Right lung (tissue), 5 donors: Measurements from ENCODE around the gene TREML2. TPM values are rescaled to one million over a fixed set of nuclear protein-coding genes. Genes with fewer than 3 reads are reported as not detected.

ENCODE experiments used
- DNase-seq, 2 donors: peaks; one replicate each; pipeline ENCODE4 v3.0.0-alpha.2; 2013
- polyA plus RNA-seq, 5 donors: library from polyadenylated mRNA; unstranded; fragments of 120-200 nt; gene quantifications; one replicate each; pipeline versions ENCODE4 v1.2.1 to v1.2.3, GENCODE V29; 2013; ENCODE audit warnings: inconsistent platforms in 1 of 5, low replicate concordance in 1 of 5; ENCODE audit not compliant: insufficient read length in 5 of 5, insufficient read depth in 1 of 5

Gene TREML2
- polyA plus RNA-seq, 5 donors = 0.17 to 0.47 (median 0.21) TPM

GRCh38 chr6:41153451-41153850, 47.5 kb downstream of the TREML2 start:
- no peak for DNase-seq

DNA sequence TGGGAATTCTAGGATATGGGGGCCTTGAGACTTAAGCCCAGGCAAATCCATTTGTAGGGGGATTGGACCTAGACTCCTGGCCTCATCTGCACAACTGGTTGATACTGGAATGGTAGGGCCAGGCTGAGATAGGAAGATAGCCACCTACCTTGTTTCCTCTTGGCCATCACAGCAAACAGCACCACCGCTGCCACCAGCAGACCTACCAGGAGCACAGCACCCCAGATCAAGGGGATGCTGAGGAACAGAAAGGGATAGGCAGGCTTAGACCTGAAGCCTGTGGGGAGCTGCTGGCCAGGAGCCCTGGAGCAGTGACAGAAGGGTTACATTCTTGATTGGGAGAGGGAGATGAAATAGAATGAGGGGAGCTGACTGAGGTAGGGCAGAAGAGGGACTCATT, 50.3 kb downstream of the TREML2 start:
- DNase-seq = no peak

DNA sequence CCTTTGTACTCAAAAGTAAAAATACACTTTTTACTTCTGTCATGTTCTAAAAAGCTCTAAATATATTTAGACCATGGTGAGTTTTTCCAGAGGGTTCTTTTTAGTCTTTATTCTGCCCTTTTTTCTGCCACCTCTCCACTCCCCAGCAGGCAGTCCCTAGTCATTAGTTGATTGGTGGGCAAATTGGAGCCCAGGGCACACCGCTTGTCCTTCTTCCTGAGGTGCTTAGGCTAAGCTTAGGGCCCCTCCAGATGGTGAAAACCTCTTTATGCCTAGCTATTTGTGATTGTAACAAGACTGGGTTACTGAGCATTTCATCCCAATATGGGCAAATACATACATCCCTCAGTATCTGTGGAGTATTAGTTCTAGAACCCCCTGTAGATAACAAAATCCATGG, 53.0 kb downstream of the TREML2 start:
- no peak for DNase-seq

Other genes starting within 250 kb of the TREML2 start
- gene UNC5CL, start 161.9 kb downstream of the TREML2 start, polyA plus RNA-seq = 10 to 100 TPM in 1 of 5 donors, 1 to 10 TPM in 4; 3.2 to 12.2 (median 5.5) TPM
- 1 to 10 TPM in 2 of 5 donors, under 1 TPM in 3; 0.28 to 1.6 (median 0.77) TPM for gene TSPO2, start 158.7 kb downstream of the TREML2 start, polyA plus RNA-seq
- gene APOBEC2, start 147.9 kb downstream of the TREML2 start, polyA plus RNA-seq = 10 to 100 TPM in 1 of 5 donors, 1 to 10 TPM in 1, under 1 TPM in 3; 0.61 to 20.8 (median 0.69) TPM
- 10 to 100 TPM; 39.3 to 60.3 (median 55.5) TPM for gene OARD1, start 128.8 kb downstream of the TREML2 start, polyA plus RNA-seq
- gene NFYA, start 128.2 kb downstream of the TREML2 start, polyA plus RNA-seq = 10 to 100 TPM; 44.0 to 65.2 (median 52.6) TPM
- gene TREML1, start 46.8 kb downstream of the TREML2 start, polyA plus RNA-seq = 1 to 10 TPM; 1.1 to 2.4 (median 1.5) TPM
- gene TREM2, start 38.0 kb downstream of the TREML2 start, polyA plus RNA-seq = under 1 TPM in 4 of 5 donors, not detected in 1; 0.18 to 0.56 (median 0.33) TPM
- gene TREML4, start 27.2 kb upstream of the TREML2 start, polyA plus RNA-seq = not detected
- 1 to 10 TPM in 3 of 5 donors, under 1 TPM in 2; 0.61 to 2.8 (median 1.4) TPM for gene TREM1, start 85.5 kb upstream of the TREML2 start, polyA plus RNA-seq
- not detected for gene NCR2, start 134.5 kb upstream of the TREML2 start, polyA plus RNA-seq